IMR-90 (cell line): Measurements from ENCODE around the gene ZNF771. TPM values are rescaled to one million over a fixed set of nuclear protein-coding genes. Genes with fewer than 3 reads are reported as not detected.
A peak's percentile ranks its signal among the peaks of the same experiment; 100 is the strongest.

ENCODE experiments used
- ATAC-seq: fragments of 200-7000 bp; cut with Tn5 transposase; 2 replicates; pipeline ENCODE4 v1.9.1; 2020; ENCODE audit warnings: low read depth, mild to moderate bottlenecking, moderate library complexity
- BruUV-seq: library from RNA; stranded (reverse); fragments of 400-500 nt; replicated peaks from 2 replicates; lab custom pipeline; 2021; lab: Mats Ljungman, UMichigan
- CTCF ChIA-PET: fragments of 300-600 bp; formaldehyde crosslinking; extraction: SDS; loops from one replicate; lab custom pipeline; 2021; ENCODE audit warnings: antibody characterized with exemption; lab: Yijun Ruan, JAX
- POLR2A ChIA-PET: fragments of 300-600 bp; sonication (Branson Sonifier 250); formaldehyde crosslinking; loops from one replicate; lab custom pipeline; 2022; ENCODE audit warnings: antibody characterized with exemption; ENCODE audit not compliant: unreplicated experiment; lab: Charles Lee
- DNase-seq: peaks from one replicate; pipeline ENCODE4 v3.0.0; 2013
- H2AFZ ChIP-seq: replicated peaks from 2 replicates; pipeline ENCODE3; 2013; ENCODE audit warnings: low read length, mild to moderate bottlenecking; ENCODE audit not compliant: poor library complexity
- H2AK5ac ChIP-seq: 2 replicates; pipeline ENCODE4 v1.6.1; 2013; ENCODE audit warnings: low read depth, low read length, inconsistent platforms
- H2AK9ac ChIP-seq: replicated peaks from 2 replicates; pipeline ENCODE3; 2013; ENCODE audit warnings: mild to moderate bottlenecking, low read depth, low read length, moderate library complexity; ENCODE audit not compliant: poor library complexity
- H2BK120ac ChIP-seq: 2 replicates; pipeline ENCODE4 v1.6.1; 2013; ENCODE audit warnings: low read depth, low read length, inconsistent platforms
- H2BK15ac ChIP-seq: 3 replicates; pipeline ENCODE4 v1.6.1; 2013; ENCODE audit warnings: low read depth, low read length, inconsistent platforms
- H2BK20ac ChIP-seq: 2 replicates; pipeline ENCODE4 v1.6.1; 2013; ENCODE audit warnings: low read depth, mild to moderate bottlenecking, inconsistent platforms, low read length, moderate library complexity
- H2BK5ac ChIP-seq: 2 replicates; pipeline ENCODE4 v1.6.1; 2013; ENCODE audit warnings: mild to moderate bottlenecking, low read depth, low read length, inconsistent platforms; ENCODE audit not compliant: poor library complexity, severe bottlenecking
- H3K14ac ChIP-seq: replicated peaks from 2 replicates; pipeline ENCODE4 v1.6.1; 2013; ENCODE audit warnings: low read depth, low read length, inconsistent platforms
- H3K18ac ChIP-seq: 2 replicates; pipeline ENCODE4 v1.6.1; 2013; ENCODE audit warnings: low read depth, low read length, control low read depth
- H3K23ac ChIP-seq: 2 replicates; pipeline ENCODE4 v1.6.1; 2013; ENCODE audit warnings: low read depth, low read length, inconsistent platforms
- H3K27ac ChIP-seq: 2 replicates; pipeline ENCODE4 v1.5.1; 2013; ENCODE audit warnings: mild to moderate bottlenecking, control low read depth, low read length; ENCODE audit not compliant: insufficient read depth
- H3K27me3 ChIP-seq: 2 replicates; pipeline ENCODE4 v1.6.1; 2013; ENCODE audit warnings: low read length; ENCODE audit not compliant: control insufficient read depth, insufficient read depth
- H3K36me3 ChIP-seq: 2 replicates; pipeline ENCODE4 v1.6.1; 2013; ENCODE audit warnings: low read length, mixed read lengths; ENCODE audit not compliant: control insufficient read depth, insufficient read depth
- H3K4ac ChIP-seq: 2 replicates; pipeline ENCODE4 v1.6.1; 2013; ENCODE audit warnings: low read depth, low read length, inconsistent platforms
- H3K4me1 ChIP-seq: 2 replicates; pipeline ENCODE4 v1.6.1; 2013; ENCODE audit warnings: low read length, mixed read lengths; ENCODE audit not compliant: control insufficient read depth, insufficient read depth
- H3K4me2 ChIP-seq: 2 replicates; pipeline ENCODE4 v1.6.1; 2013; ENCODE audit warnings: low read depth, mild to moderate bottlenecking, control low read depth, low read length, moderate library complexity
- H3K4me3 ChIP-seq: 2 replicates; pipeline ENCODE4 v1.5.1; 2013; ENCODE audit warnings: low read depth, mild to moderate bottlenecking, control low read depth, low read length, moderate library complexity; ENCODE audit not compliant: insufficient read depth
- H3K56ac ChIP-seq: 2 replicates; pipeline ENCODE4 v1.6.1; 2013; ENCODE audit warnings: low read length, inconsistent platforms; ENCODE audit not compliant: insufficient read depth; ENCODE audit errors: extremely low read depth
- H3K79me1 ChIP-seq, 2 experiments: 2 replicates each; pipeline ENCODE4 v1.6.1; 2013; ENCODE audit warnings: low read length in 2 of 2, inconsistent platforms in 1 of 2, low read depth in 1 of 2
- H3K9ac ChIP-seq: 2 replicates; pipeline ENCODE4 v1.6.1; 2013; ENCODE audit warnings: low read depth, low read length, control low read depth
- H3K9me1 ChIP-seq: 2 replicates; pipeline ENCODE4 v1.6.1; 2013; ENCODE audit warnings: low read length, inconsistent platforms; ENCODE audit not compliant: insufficient read depth
- H3K9me3 ChIP-seq: 2 replicates; pipeline ENCODE4 v1.6.1; 2013; ENCODE audit warnings: low read length; ENCODE audit not compliant: control insufficient read depth, insufficient read depth
- H4K20me1 ChIP-seq: 2 replicates; pipeline ENCODE4 v1.6.1; 2013; ENCODE audit warnings: low read length, inconsistent platforms; ENCODE audit not compliant: insufficient read depth
- H4K5ac ChIP-seq: 2 replicates; pipeline ENCODE4 v1.6.1; 2013; ENCODE audit warnings: mild to moderate bottlenecking, low read depth, low read length, control low read depth
- H4K8ac ChIP-seq, 2 experiments: 2 replicates each; pipeline ENCODE4 v1.6.1; 2013; ENCODE audit warnings: low read depth in 2 of 2, low read length in 2 of 2, control low read depth in 1 of 2, inconsistent platforms in 1 of 2
- H4K91ac ChIP-seq: 2 replicates; pipeline ENCODE4 v1.6.1; 2013; ENCODE audit warnings: low read depth, low read length, inconsistent platforms; ENCODE audit not compliant: insufficient read depth
- BHLHE40 ChIP-seq: fragments of 150-350 bp; IDR thresholded peaks from 2 replicates; pipeline ENCODE4 v1.6.1; 2016; ENCODE audit warnings: mild to moderate bottlenecking, low read depth, low read length
- CEBPB ChIP-seq: IDR thresholded peaks from 2 replicates; pipeline ENCODE4 v1.6.1; 2012; ENCODE audit warnings: low read depth, low read length, improper control_type of control experiment
- CHD1 ChIP-seq: IDR thresholded peaks from 2 replicates; pipeline ENCODE4 v1.6.1; 2012; ENCODE audit warnings: low read depth, low read length, improper control_type of control experiment
- ELK1 ChIP-seq: fragments of 150-350 bp; IDR thresholded peaks from 2 replicates; pipeline ENCODE4 v1.6.1; 2016; ENCODE audit warnings: low read depth, mild to moderate bottlenecking, low read length, moderate library complexity, borderline replicate concordance
- FOS ChIP-seq: fragments of 150-350 bp; IDR thresholded peaks from 2 replicates; pipeline ENCODE4 v1.6.1; 2016; ENCODE audit warnings: low read depth, low read length
- MAFK ChIP-seq: IDR thresholded peaks from 2 replicates; pipeline ENCODE4 v1.6.1; 2012; ENCODE audit warnings: low read depth, low read length, improper control_type of control experiment
- MAZ ChIP-seq: IDR thresholded peaks from 2 replicates; pipeline ENCODE4 v1.6.1; 2012; ENCODE audit warnings: low read depth, mild to moderate bottlenecking, low read length, improper control_type of control experiment, moderate library complexity, borderline replicate concordance
- MXI1 ChIP-seq: IDR thresholded peaks from 2 replicates; pipeline ENCODE4 v1.6.1; 2012; ENCODE audit warnings: low read depth, mild to moderate bottlenecking, low read length, moderate library complexity, borderline replicate concordance
- NFE2L2 ChIP-seq: fragments of 150-350 bp; IDR thresholded peaks from 2 replicates; pipeline ENCODE4 v1.6.1; 2016; ENCODE audit warnings: low read depth, mild to moderate bottlenecking, low read length
- POLR2A ChIP-seq: IDR thresholded peaks from 2 replicates; pipeline ENCODE4 v1.6.1; 2012; ENCODE audit warnings: mild to moderate bottlenecking, low read depth, low read length
- RAD21 ChIP-seq: IDR thresholded peaks from 2 replicates; pipeline ENCODE4 v1.6.1; 2012; ENCODE audit warnings: low read length, improper control_type of control experiment
- RCOR1 ChIP-seq: IDR thresholded peaks from 2 replicates; pipeline ENCODE4 v1.6.1; 2012; ENCODE audit warnings: mild to moderate bottlenecking, low read length, improper control_type of control experiment; ENCODE audit not compliant: insufficient replicate concordance
- RFX5 ChIP-seq: IDR thresholded peaks from 2 replicates; pipeline ENCODE4 v1.8.0; 2012; ENCODE audit warnings: low read depth, mild to moderate bottlenecking, low read length, moderate library complexity
- SMC3 ChIP-seq: fragments of 150-350 bp; IDR thresholded peaks from 2 replicates; pipeline ENCODE4 v1.6.1; 2016; ENCODE audit warnings: low read depth, mild to moderate bottlenecking, antibody characterized with exemption, low read length, moderate library complexity
- WGBS, 2 experiments: methylation state at CpG; one replicate each; pipeline versions ENCODE4 v1.1.5 to v1.1.7; 2013; ENCODE audit warnings: missing lambda C conversion rate in 2 of 2; ENCODE audit not compliant: insufficient read length in 1 of 2; ENCODE audit errors: extremely low coverage in 2 of 2; 5-methylcytosine and 5-hydroxymethylcytosine counted together
- dilution Hi-C: fragments of 300-500 bp; cut with HindIII; formaldehyde crosslinking; loops from one replicate; pipeline ENCODE4 v1.14.3; 2018; ENCODE audit warnings: low sequenced_read_pairs; ENCODE audit not compliant: unreplicated experiment
- in situ Hi-C: fragments of 300-500 bp; cut with MboI; formaldehyde crosslinking; loops from 3 replicates; pipeline ENCODE4 v1.14.3; 2019; ENCODE audit warnings: low sequenced_read_pairs, inconsistent platforms, mixed read lengths
- intact Hi-C: fragments of 100-400 bp; cut with micrococcal nuclease; formaldehyde crosslinking; loops from 2 replicates; pipeline ENCODE4 v1.10.0; 2022
- polyA plus RNA-seq, 3 experiments: library from polyadenylated mRNA; depleted of rRNA; stranded (reverse); fragments of >200 nt; gene quantifications; 2 replicates each; pipeline ENCODE4 v1.2.3, GENCODE V29; 2012; ENCODE audit warnings: low replicate concordance in 1 of 3
- total RNA-seq: library from RNA; depleted of rRNA; stranded (reverse); fragments of >200 nt; gene quantifications from 2 replicates; pipeline ENCODE4 v1.2.3, GENCODE V29; 2012
- TF ChIP-seq, protein P1 (sequence below): fragments of 150-350 bp; IDR thresholded peaks from 2 replicates; pipeline ENCODE4 v1.6.1; 2017; ENCODE audit warnings: mild to moderate bottlenecking, antibody characterized with exemption, low read length, low read depth

Gene ZNF771
- total and polyA plus RNA-seq, 2 of the 4 experiments (the other 2 are of a cell fraction) = 5.2 to 10.9 TPM

DNA sequence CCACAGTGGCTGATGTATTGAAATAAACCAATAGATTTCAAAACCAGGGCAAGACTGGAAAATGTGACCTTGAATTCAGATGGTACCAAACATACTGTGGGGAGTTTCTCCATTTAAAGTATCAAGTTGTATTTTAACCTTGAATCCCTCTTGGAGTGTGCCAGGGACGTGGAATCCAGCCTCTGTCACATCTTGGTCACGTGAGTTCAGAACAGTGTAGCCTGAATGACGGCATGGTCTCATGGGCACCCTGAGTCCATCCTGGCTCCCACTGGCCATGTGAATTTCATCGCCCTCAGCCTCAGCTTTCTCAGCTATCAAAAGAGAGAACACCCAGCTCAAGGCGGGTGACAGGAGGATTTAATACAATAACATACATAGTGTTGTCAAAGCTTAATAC is 6.8 kb downstream of the ZNF771 start:
- in situ Hi-C loops (loop anchor here (25.0 kb wide), 1 partner anchor 227 kb away; the partner anchor contains the start of genes BOLA2B, CORO1A, SLX1A and SULT1A3), dilution Hi-C loops (no loop called here), intact Hi-C loops (loop anchor here (5.0 kb wide), 1 partner anchor 302 kb away; the partner anchor contains the start of gene GDPD3)
- peak overlapping the region; percentile 7; the same call in 1 of the 2 replicates for H3K23ac ChIP-seq
- H3K27me3 ChIP-seq = no peaks in the 10 kb centered on the region
- H2BK20ac ChIP-seq = no peak overlapping the region
- no peak for TF ChIP-seq POLR2A
- no peak for TF ChIP-seq FOS
- no peak for TF ChIP-seq RCOR1
- TF ChIP-seq MXI1 = no peak
- no peak for TF ChIP-seq CEBPB
- no peak for TF ChIP-seq SMC3
- no peak for TF ChIP-seq NFE2L2
- TF ChIP-seq MAZ = no peak
- no peak for TF ChIP-seq CHD1
- TF ChIP-seq, protein P1, sequence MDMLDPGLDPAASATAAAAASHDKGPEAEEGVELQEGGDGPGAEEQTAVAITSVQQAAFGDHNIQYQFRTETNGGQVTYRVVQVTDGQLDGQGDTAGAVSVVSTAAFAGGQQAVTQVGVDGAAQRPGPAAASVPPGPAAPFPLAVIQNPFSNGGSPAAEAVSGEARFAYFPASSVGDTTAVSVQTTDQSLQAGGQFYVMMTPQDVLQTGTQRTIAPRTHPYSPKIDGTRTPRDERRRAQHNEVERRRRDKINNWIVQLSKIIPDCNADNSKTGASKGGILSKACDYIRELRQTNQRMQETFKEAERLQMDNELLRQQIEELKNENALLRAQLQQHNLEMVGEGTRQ = no peak
- no peak for TF ChIP-seq ELK1
- no peak for TF ChIP-seq RAD21
- TF ChIP-seq MAFK = no peak
- TF ChIP-seq BHLHE40 = no peak
- TF ChIP-seq RFX5 = no peak
- peaks cover 5 to 47% of the 10 kb centered on the region in 2 experiments; a peak in 2 of 4 replicates for H3K79me1 ChIP-seq
- H2AK9ac ChIP-seq = no peak overlapping the region
- H3K14ac ChIP-seq = no peak overlapping the region
- H3K4me1 ChIP-seq = peaks cover 4% of the 10 kb centered on the region
- H4K20me1 ChIP-seq = peaks cover 7% of the 10 kb centered on the region
- no peak for DNase-seq
- no peak overlapping the region for H2BK120ac ChIP-seq
- no peak overlapping the region for H3K56ac ChIP-seq
- no peak for ATAC-seq
- no peak overlapping the region for H3K4me3 ChIP-seq
- H3K4ac ChIP-seq = no peak overlapping the region
- 82% methylated on average over 2 of the region's 5 CpGs; no CpG with 5 or more reads in 1 of the 2 experiments for WGBS, 2 experiments
- no peak overlapping the region for H4K5ac ChIP-seq
- BruUV-seq = no TSS peak
- ChIA-PET POLR2A (no interaction called here), CTCF (interaction anchor here (0.6 kb wide), 1 partner anchor 323 kb away, joined by 3 read pairs; no protein-coding TSS in a partner anchor)
- H3K9ac ChIP-seq = no peak overlapping the region
- no peak overlapping the region for H3K4me2 ChIP-seq
- H3K9me3 ChIP-seq = no peaks in the 10 kb centered on the region
- no peak overlapping the region for H4K8ac ChIP-seq
- H3K36me3 ChIP-seq = peaks cover 19% of the 10 kb centered on the region
- no peaks in the 10 kb centered on the region; the same call in 1 of the 2 replicates for H3K9me1 ChIP-seq
- no peak overlapping the region for H3K18ac ChIP-seq
- no peak overlapping the region for H2BK15ac ChIP-seq
- H4K91ac ChIP-seq = no peak overlapping the region
- no peak overlapping the region for H2AFZ ChIP-seq
- no peak overlapping the region for H2BK5ac ChIP-seq
- H3K27ac ChIP-seq = no peak overlapping the region
- no peak overlapping the region for H2AK5ac ChIP-seq
